ENCODE measurements around the gene OST4. TPM values are rescaled to one million over a fixed set of nuclear protein-coding genes. Genes with fewer than 3 reads are reported as not detected.

OST4 gene
- total and polyA plus RNA-seq, 8 donors = 231 to 407 (median 273) TPM

- Histone ChIP-seq H3K27me3 (no peaks in the 10 kb centered on the region), H3K4me3 (peak overlapping the region; percentile 44 to 68), H3K36me3 (peaks cover 0 to 5% of the 10 kb centered on the region in 2 donors), H3K27ac (peak overlapping the region; percentile 91 to 93), H3K9me3 (no peaks in the 10 kb centered on the region), H3K4me1 (peaks cover 16 to 43% of the 10 kb centered on the region in 2 donors)
- DNase-seq (peak in 3 of 4 donors; percentile 71 to 93 (median 85)), ATAC-seq (peak; percentile 69)
- peak in 1 of 2 donors; percentile 31 for TF ChIP-seq CTCF (IDR thresholded peaks at IDR 0.05)
- intact Hi-C loops (cut with DNase I) = loop anchor here in 1 of 2 donors (10.0 kb wide), 2 partner anchors 51 to 121 kb away; partner anchors contain the start of gene TMEM214
Measured at GRCh38 chr2:27085673-27086089, 14.2 kb upstream of the OST4 start.

GRCh38 chr2:27085062-27085672 lies 13.7 kb upstream of the OST4 start:
- H3K27ac ChIP-seq = peak overlapping the region; percentile 91 to 93
- H3K36me3 ChIP-seq = peaks cover 0 to 5% of the 10 kb centered on the region in 2 donors
- H3K27me3 ChIP-seq = no peaks in the 10 kb centered on the region
- DNase-seq (no peak), ATAC-seq (no peak)
- no peaks in the 10 kb centered on the region for H3K9me3 ChIP-seq
- intact Hi-C loops (cut with DNase I) = loop anchor here in 1 of 2 donors (10.0 kb wide), 2 partner anchors 50 to 120 kb away; partner anchors contain the start of gene TMEM214
- no peak for TF ChIP-seq CTCF (IDR thresholded peaks at IDR 0.05)
- H3K4me3 ChIP-seq = peak overlapping the region; percentile 44 to 68
- H3K4me1 ChIP-seq = peaks cover 16 to 49% of the 10 kb centered on the region in 2 donors

- H3K27me3 ChIP-seq = no peaks in the 10 kb centered on the region
- H3K27ac ChIP-seq = no peak overlapping the region
- peaks cover 16 to 53% of the 10 kb centered on the region in 2 donors for H3K4me1 ChIP-seq
- ATAC-seq (no peak), DNase-seq (no peak)
- H3K36me3 ChIP-seq = peaks cover 0 to 5% of the 10 kb centered on the region in 2 donors
- H3K4me3 ChIP-seq = no peak overlapping the region
- TF ChIP-seq CTCF (IDR thresholded peaks at IDR 0.05) = no peak
- H3K9me3 ChIP-seq = no peaks in the 10 kb centered on the region
- intact Hi-C loops (cut with DNase I) = loop anchor here in 1 of 2 donors (10.0 kb wide), 2 partner anchors 50 to 120 kb away; partner anchors contain the start of gene TMEM214
Measured at GRCh38 chr2:27084297-27085061, 13.0 kb upstream of the OST4 start.

- Histone ChIP-seq H3K4me1 (peaks cover 16 to 59% of the 10 kb centered on the region in 2 donors), H3K27me3 (peaks cover 0 to 5% of the 10 kb centered on the region in 2 donors)
Measured at GRCh38 chr2:27083410-27084296, 12.2 kb upstream of the OST4 start.

More at GRCh38 chr2:27083410-27084296, 12.2 kb upstream of the OST4 start:
- no peak overlapping the region for H3K27ac ChIP-seq
- no peak overlapping the region for H3K4me3 ChIP-seq
- no peak for ATAC-seq
- no peaks in the 10 kb centered on the region for H3K9me3 ChIP-seq
- intact Hi-C loops (cut with DNase I) = loop anchor here in 1 of 2 donors (10.0 kb wide), 2 partner anchors 49 to 119 kb away; partner anchors contain the start of gene TMEM214
- DNase-seq = no peak
- TF ChIP-seq CTCF (IDR thresholded peaks at IDR 0.05) = no peak
- peaks cover 0 to 5% of the 10 kb centered on the region in 2 donors for H3K36me3 ChIP-seq
